ENCODE results near the gene TMEM62.
"Not testable (repeated sequence)": the region's sequence is repeated elsewhere in the genome, so short reads cannot be mapped to it uniquely, and the experiment has no call there.

TMEM62 gene

GRCh38 chr15:43125100-43125661 lies 8.2 kb upstream of the TMEM62 start:
- no peak for DNase-seq

- no peak for DNase-seq
Measured at GRCh38 chr15:43126356-43126755, 7.0 kb upstream of the TMEM62 start.

GRCh38 chr15:43127752-43128151 lies 5.6 kb upstream of the TMEM62 start:
- DNase-seq, result peak; percentile 50

GRCh38 chr15:43128174-43128979 lies 5.0 kb upstream of the TMEM62 start:
- DNase-seq, result not testable (repeated sequence)

- no peak for DNase-seq
Measured at GRCh38 chr15:43128980-43129335, 4.4 kb upstream of the TMEM62 start.

- DNase-seq, result no peak
Measured at GRCh38 chr15:43132830-43133429, 456 bp upstream of the TMEM62 start.

- no peak for DNase-seq
Measured at GRCh38 chr15:43134157-43134635, 810 bp downstream of the TMEM62 start.

- no peak for DNase-seq
Measured at GRCh38 chr15:43135351-43135750, 2.0 kb downstream of the TMEM62 start.

GRCh38 chr15:43143203-43143941 lies 10.0 kb downstream of the TMEM62 start:
- DNase-seq, result no peak

- no peak for DNase-seq
Measured at GRCh38 chr15:43144512-43144911, 11.1 kb downstream of the TMEM62 start.

- no peak for DNase-seq
Measured at GRCh38 chr15:43146184-43146583, 12.8 kb downstream of the TMEM62 start.

- no peak for DNase-seq
Measured at GRCh38 chr15:43150191-43150929, 17.0 kb downstream of the TMEM62 start.

GRCh38 chr15:43151688-43152087 lies 18.3 kb downstream of the TMEM62 start:
- no peak for DNase-seq

GRCh38 chr15:43153269-43153668 lies 19.9 kb downstream of the TMEM62 start:
- DNase-seq, result no peak

GRCh38 chr15:43165801-43166325 lies 32.5 kb downstream of the TMEM62 start:
- no peak for DNase-seq

GRCh38 chr15:43167261-43167660 lies 33.9 kb downstream of the TMEM62 start:
- DNase-seq, result not testable (repeated sequence)

- no peak for DNase-seq
Measured at GRCh38 chr15:43168192-43169107, 35.1 kb downstream of the TMEM62 start.

GRCh38 chr15:43169888-43170287 lies 36.5 kb downstream of the TMEM62 start:
- DNase-seq, result no peak

- DNase-seq, result not testable (repeated sequence)
Measured at GRCh38 chr15:43175656-43176309, 42.4 kb downstream of the TMEM62 start.

GRCh38 chr15:43177147-43177546 lies 43.8 kb downstream of the TMEM62 start:
- DNase-seq, result not testable (repeated sequence)

GRCh38 chr15:43183270-43183669 lies 49.9 kb downstream of the TMEM62 start:
- DNase-seq, result no peak
